Astrocyte (in vitro differentiated cells and primary cell): Measurements from ENCODE around the gene CCDC91. TPM values are rescaled to one million over a fixed set of nuclear protein-coding genes. Genes with fewer than 3 reads are reported as not detected.

Experiments
- DNase-seq: peaks from one replicate; pipeline ENCODE4 v3.0.0-alpha.2; 2010; ENCODE audit warnings: low read depth
- FAIRE-seq: peaks from 2 replicates; lab custom pipeline; 2011; peaks lifted over from hg19 to GRCh38; lab: Jason Lieb, UNC
- H2AFZ ChIP-seq: 2 replicates; pipeline ENCODE4 v1.6.0; 2012; ENCODE audit warnings: low read depth, low read length, inconsistent platforms
- H3K27ac ChIP-seq: 2 replicates; pipeline ENCODE4 v1.5.1; 2011; ENCODE audit warnings: low read depth, low read length, inconsistent platforms
- H3K27me3 ChIP-seq: 2 replicates; pipeline ENCODE4 v1.6.0; 2011; ENCODE audit warnings: low read length, inconsistent platforms; ENCODE audit not compliant: insufficient read depth
- H3K36me3 ChIP-seq: 2 replicates; pipeline ENCODE4 v1.5.1; 2011; ENCODE audit warnings: low read length, inconsistent platforms; ENCODE audit not compliant: insufficient read depth
- H3K4me1 ChIP-seq: 2 replicates; pipeline ENCODE4 v1.5.1; 2011; ENCODE audit warnings: low read length, inconsistent platforms; ENCODE audit not compliant: insufficient read depth
- H3K4me2 ChIP-seq: 2 replicates; pipeline ENCODE4 v1.6.0; 2012; ENCODE audit warnings: low read length, inconsistent platforms
- H3K4me3 ChIP-seq: 2 replicates; pipeline ENCODE4 v1.5.1; 2011; ENCODE audit warnings: low read depth, mild to moderate bottlenecking, low read length, inconsistent platforms; ENCODE audit not compliant: insufficient read depth
- H3K79me2 ChIP-seq: 2 replicates; pipeline ENCODE4 v1.6.0; 2012; ENCODE audit warnings: mild to moderate bottlenecking, low read length, inconsistent platforms; ENCODE audit not compliant: insufficient read depth
- H3K9ac ChIP-seq: 2 replicates; pipeline ENCODE4 v1.6.0; 2012; ENCODE audit warnings: mild to moderate bottlenecking, low read length, inconsistent platforms
- H3K9me3 ChIP-seq: 2 replicates; pipeline ENCODE4 v1.5.1; 2012; ENCODE audit warnings: low read depth, mild to moderate bottlenecking, low read length, inconsistent platforms; ENCODE audit not compliant: insufficient read depth
- H4K20me1 ChIP-seq: 2 replicates; pipeline ENCODE4 v1.6.0; 2012; ENCODE audit warnings: low read length, inconsistent platforms; ENCODE audit not compliant: insufficient read depth
- H3K27ac Mint-ChIP-seq: one replicate; pipeline ENCODE4 v1.8.0; 2021; ENCODE audit warnings: mild to moderate bottlenecking, mixed read lengths; ENCODE audit not compliant: unreplicated experiment
- H3K27me3 Mint-ChIP-seq: one replicate; pipeline ENCODE4 v1.8.0; 2021; ENCODE audit warnings: low read depth, mixed read lengths; ENCODE audit not compliant: unreplicated experiment
- H3K36me3 Mint-ChIP-seq: one replicate; pipeline ENCODE4 v1.8.0; 2021; ENCODE audit warnings: low read depth, mixed read lengths; ENCODE audit not compliant: unreplicated experiment
- H3K4me1 Mint-ChIP-seq: one replicate; pipeline ENCODE4 v1.8.0; 2021; ENCODE audit warnings: low read depth, mixed read lengths; ENCODE audit not compliant: unreplicated experiment
- H3K4me3 Mint-ChIP-seq: one replicate; pipeline ENCODE4 v1.8.0; 2021; ENCODE audit warnings: mild to moderate bottlenecking, moderate library complexity, mixed read lengths; ENCODE audit not compliant: unreplicated experiment
- H3K9me3 Mint-ChIP-seq: one replicate; pipeline ENCODE4 v1.8.0; 2021; ENCODE audit warnings: mild to moderate bottlenecking, mixed read lengths; ENCODE audit not compliant: unreplicated experiment
- CTCF ChIP-seq: IDR thresholded peaks from 2 replicates; pipeline ENCODE4 v1.5.1; 2011; ENCODE audit warnings: low read depth, mild to moderate bottlenecking, inconsistent platforms, low read length, moderate library complexity; ENCODE audit not compliant: insufficient read depth
- EZH2 ChIP-seq: IDR thresholded peaks from 2 replicates; pipeline ENCODE4 v1.6.1; 2012; ENCODE audit warnings: mild to moderate bottlenecking, low read length, inconsistent platforms; ENCODE audit not compliant: insufficient read depth
- total RNA-seq: library from RNA; stranded (reverse); gene quantifications from 2 replicates; pipeline ENCODE4 v1.2.1, GENCODE V29; 2021

The CCDC91 gene
- total RNA-seq, 1 donor from 2014 or later: 19.3 TPM

DNA sequence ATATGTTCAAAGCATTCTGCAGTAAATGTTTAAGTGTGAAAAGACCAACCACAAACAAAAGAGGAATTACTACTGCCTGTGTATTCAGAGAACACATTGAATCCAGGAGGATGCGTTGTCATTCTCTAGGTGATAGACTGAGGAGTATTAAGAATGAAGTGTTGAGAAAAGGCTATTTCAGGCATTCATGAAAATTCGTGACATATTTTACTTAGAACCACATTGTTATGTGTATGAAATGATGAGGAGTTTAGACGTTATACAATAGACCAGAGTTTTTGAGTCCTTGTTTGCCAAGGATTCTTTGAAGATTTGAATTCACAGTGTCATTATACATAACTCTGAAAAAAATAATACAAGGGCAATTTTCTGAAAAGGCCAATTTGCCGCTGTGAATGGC lies 251.8 kb downstream of the CCDC91 start:
- H3K27me3 ChIP-seq: no peaks in the 10 kb centered on the region
- H3K36me3 Mint-ChIP-seq: no peaks in the 10 kb centered on the region
- H4K20me1 ChIP-seq: no peaks in the 10 kb centered on the region
- H3K9me3 ChIP-seq: no peaks in the 10 kb centered on the region
- H2AFZ ChIP-seq: no peak overlapping the region
- no peak overlapping the region for H3K27ac ChIP-seq
- peaks cover 1% of the 10 kb centered on the region for H3K4me1 Mint-ChIP-seq
- no peaks in the 10 kb centered on the region for H3K79me2 ChIP-seq
- no peak overlapping the region for H3K4me3 ChIP-seq
- no peak overlapping the region for H3K4me3 Mint-ChIP-seq
- H3K4me2 ChIP-seq: no peak overlapping the region
- FAIRE-seq (no peak), DNase-seq (no peak)
- no peak overlapping the region for H3K27ac Mint-ChIP-seq
- TF ChIP-seq CTCF (no peak), EZH2 (no peak)
- no peaks in the 10 kb centered on the region for H3K4me1 ChIP-seq
- no peaks in the 10 kb centered on the region for H3K27me3 Mint-ChIP-seq
- no peaks in the 10 kb centered on the region for H3K36me3 ChIP-seq
- H3K9me3 Mint-ChIP-seq: no peaks in the 10 kb centered on the region
- no peak overlapping the region for H3K9ac ChIP-seq

DNA sequence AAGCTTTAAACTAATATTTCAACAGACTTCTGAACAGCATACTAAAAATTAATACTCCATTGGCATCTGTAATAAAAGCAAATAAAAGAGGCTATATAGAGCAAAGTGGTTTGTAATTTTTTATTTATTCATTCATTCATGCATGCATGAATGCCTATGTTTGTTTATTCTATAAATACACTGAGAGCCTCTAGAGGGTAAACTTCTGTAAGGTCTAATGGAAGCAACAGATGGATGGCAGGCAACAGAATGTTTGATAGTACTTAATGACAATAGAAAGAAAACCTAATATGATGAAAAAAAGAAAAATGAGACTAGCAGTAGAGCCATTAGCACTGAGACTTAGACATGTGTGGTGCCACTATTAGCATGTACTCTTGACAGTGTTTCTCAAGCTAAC lies 253.1 kb downstream of the CCDC91 start:
- DNase-seq (no peak), FAIRE-seq (no peak)
- TF ChIP-seq CTCF (no peak), EZH2 (no peak)
- peaks cover 1% of the 10 kb centered on the region for H3K4me1 Mint-ChIP-seq
- no peak overlapping the region for H3K4me3 Mint-ChIP-seq
- no peak overlapping the region for H3K4me3 ChIP-seq
- H3K4me2 ChIP-seq: no peak overlapping the region
- no peak overlapping the region for H3K27ac Mint-ChIP-seq
- H3K4me1 ChIP-seq: no peaks in the 10 kb centered on the region
- no peaks in the 10 kb centered on the region for H3K79me2 ChIP-seq
- H3K27ac ChIP-seq: no peak overlapping the region
- H3K27me3 Mint-ChIP-seq: no peaks in the 10 kb centered on the region
- H3K9me3 ChIP-seq: no peaks in the 10 kb centered on the region
- no peaks in the 10 kb centered on the region for H3K27me3 ChIP-seq
- no peak overlapping the region for H2AFZ ChIP-seq
- no peaks in the 10 kb centered on the region for H3K36me3 Mint-ChIP-seq
- H3K9me3 Mint-ChIP-seq: no peaks in the 10 kb centered on the region
- H3K36me3 ChIP-seq: no peaks in the 10 kb centered on the region
- no peak overlapping the region for H3K9ac ChIP-seq
- H4K20me1 ChIP-seq: no peaks in the 10 kb centered on the region

DNA sequence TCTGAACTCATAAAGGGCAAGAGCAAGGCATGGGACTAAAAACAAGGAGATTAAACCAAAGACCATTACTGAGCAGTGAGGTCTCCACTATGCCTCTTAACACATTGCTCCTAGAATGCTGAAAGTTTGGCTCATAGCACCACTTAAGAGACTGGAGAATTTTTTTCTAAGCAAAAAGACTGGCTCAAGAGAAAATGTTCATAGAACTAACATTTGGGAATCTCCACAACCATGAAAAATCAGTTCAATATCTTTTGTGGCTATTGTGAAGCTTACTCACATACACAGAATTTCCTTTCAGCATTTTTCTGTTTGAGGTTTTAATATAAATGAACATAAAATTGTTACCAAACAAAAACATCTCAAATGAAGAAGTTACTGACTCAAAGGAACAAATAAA lies 255.8 kb downstream of the CCDC91 start:
- TF ChIP-seq CTCF (no peak), EZH2 (no peak)
- Mint-ChIP-seq H3K9me3 (no peaks in the 10 kb centered on the region), H3K27ac (no peak overlapping the region), H3K36me3 (no peaks in the 10 kb centered on the region), H3K4me3 (no peak overlapping the region), H3K4me1 (peaks cover 1% of the 10 kb centered on the region), H3K27me3 (no peaks in the 10 kb centered on the region)
- H3K27ac ChIP-seq: no peak overlapping the region
- H3K9me3 ChIP-seq: no peaks in the 10 kb centered on the region
- H4K20me1 ChIP-seq: no peaks in the 10 kb centered on the region
- H2AFZ ChIP-seq: no peak overlapping the region
- no peaks in the 10 kb centered on the region for H3K27me3 ChIP-seq
- DNase-seq (peak; percentile 76), FAIRE-seq (no peak)
- H3K4me2 ChIP-seq: no peak overlapping the region
- H3K4me3 ChIP-seq: no peak overlapping the region
- H3K79me2 ChIP-seq: no peaks in the 10 kb centered on the region
- H3K9ac ChIP-seq: no peak overlapping the region
- no peaks in the 10 kb centered on the region for H3K36me3 ChIP-seq
- no peaks in the 10 kb centered on the region for H3K4me1 ChIP-seq
